Ascending aorta (tissue), 2 donors: ENCODE measurements around the gene RBBP5. TPM values are rescaled to one million over a fixed set of nuclear protein-coding genes. Genes with fewer than 3 reads are reported as not detected.

Experiments used
- DNase-seq, 2 donors: peaks; one replicate each; pipeline ENCODE4 v3.0.0-alpha.2; 2019; ENCODE audit warnings: low spot score in 2 of 2
- H3K27ac ChIP-seq, 2 donors: fragments of 200-600 bp; sonication (generic); one replicate each; pipeline ENCODE4 v1.5.1; 2016 to 2017; ENCODE audit warnings: mild to moderate bottlenecking in 1 of 2
- H3K27me3 ChIP-seq: fragments of 200-600 bp; sonication (generic); one replicate; pipeline ENCODE4 v1.5.1; 2017
- H3K36me3 ChIP-seq, 2 donors: fragments of 200-600 bp; sonication (generic); one replicate each; pipeline ENCODE4 v1.5.1; 2016
- H3K4me1 ChIP-seq, 2 donors: fragments of 200-600 bp; sonication (generic); one replicate each; pipeline ENCODE4 v1.5.1; 2016 to 2017; ENCODE audit warnings: mild to moderate bottlenecking in 1 of 2
- H3K4me3 ChIP-seq, 2 donors: fragments of 200-600 bp; sonication (generic); one replicate each; pipeline ENCODE4 v1.5.1; 2016 to 2017; ENCODE audit warnings: mild to moderate bottlenecking in 1 of 2
- H3K9me3 ChIP-seq, 2 donors: fragments of 200-600 bp; sonication (generic); one replicate each; pipeline ENCODE4 v1.5.1; 2016
- intact Hi-C: fragments of 100-400 bp; cut with DNase I; formaldehyde crosslinking; loops from one replicate; pipeline ENCODE4 v1.15.1; 2023
- total RNA-seq: library from RNA; depleted of rRNA; stranded (reverse); fragments of >200 nt; gene quantifications from one replicate; pipeline ENCODE4 v1.1.0, GENCODE V29; 2016
- TF ChIP-seq, protein P1 (sequence below), 3 experiments: fragments of 200-600 bp in 2 of 3; fragments of 450-650 bp in 1 of 3; sonication (generic) in 2 of 3; IDR thresholded peaks; one replicate each; pipeline ENCODE4 v1.5.1; 2016 to 2019; ENCODE audit warnings: antibody characterized with exemption in 3 of 3, mild to moderate bottlenecking in 1 of 3, moderate library complexity in 1 of 3

Gene RBBP5
- total RNA-seq, 1 donor from 2014 or later: 7.2 TPM

DNA sequence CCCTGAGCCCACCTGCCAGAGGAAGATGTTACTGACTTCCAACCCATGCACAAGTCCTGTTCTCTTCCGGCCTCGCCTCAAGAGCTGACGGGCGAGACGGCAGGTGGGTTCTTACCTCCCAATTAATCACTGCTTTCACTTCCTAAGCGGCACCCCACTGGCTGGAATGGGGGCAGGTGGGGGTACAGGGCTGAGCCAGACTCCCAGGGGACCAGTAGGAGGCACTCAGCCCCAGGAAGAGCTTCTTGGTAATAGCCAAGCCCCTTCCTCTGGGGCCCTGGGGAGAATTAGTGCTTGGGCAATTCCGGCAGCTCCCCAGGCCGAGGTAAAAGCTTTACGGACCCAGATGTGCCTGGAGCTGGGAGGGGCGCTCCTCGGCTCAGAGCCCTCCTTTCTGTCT lies 69.1 kb downstream of the RBBP5 start:
- intact Hi-C loops: no loop called here
- Histone ChIP-seq H3K4me1 (no peaks in the 10 kb centered on the region), H3K27ac (no peak overlapping the region), H3K27me3 (no peaks in the 10 kb centered on the region), H3K9me3 (no peaks in the 10 kb centered on the region), H3K36me3 (no peaks in the 10 kb centered on the region), H3K4me3 (no peak overlapping the region)
- TF ChIP-seq, protein P1, sequence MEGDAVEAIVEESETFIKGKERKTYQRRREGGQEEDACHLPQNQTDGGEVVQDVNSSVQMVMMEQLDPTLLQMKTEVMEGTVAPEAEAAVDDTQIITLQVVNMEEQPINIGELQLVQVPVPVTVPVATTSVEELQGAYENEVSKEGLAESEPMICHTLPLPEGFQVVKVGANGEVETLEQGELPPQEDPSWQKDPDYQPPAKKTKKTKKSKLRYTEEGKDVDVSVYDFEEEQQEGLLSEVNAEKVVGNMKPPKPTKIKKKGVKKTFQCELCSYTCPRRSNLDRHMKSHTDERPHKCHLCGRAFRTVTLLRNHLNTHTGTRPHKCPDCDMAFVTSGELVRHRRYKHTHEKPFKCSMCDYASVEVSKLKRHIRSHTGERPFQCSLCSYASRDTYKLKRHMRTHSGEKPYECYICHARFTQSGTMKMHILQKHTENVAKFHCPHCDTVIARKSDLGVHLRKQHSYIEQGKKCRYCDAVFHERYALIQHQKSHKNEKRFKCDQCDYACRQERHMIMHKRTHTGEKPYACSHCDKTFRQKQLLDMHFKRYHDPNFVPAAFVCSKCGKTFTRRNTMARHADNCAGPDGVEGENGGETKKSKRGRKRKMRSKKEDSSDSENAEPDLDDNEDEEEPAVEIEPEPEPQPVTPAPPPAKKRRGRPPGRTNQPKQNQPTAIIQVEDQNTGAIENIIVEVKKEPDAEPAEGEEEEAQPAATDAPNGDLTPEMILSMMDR (IDR thresholded peaks at IDR 0.05): no peak
- DNase-seq: no peak

DNA sequence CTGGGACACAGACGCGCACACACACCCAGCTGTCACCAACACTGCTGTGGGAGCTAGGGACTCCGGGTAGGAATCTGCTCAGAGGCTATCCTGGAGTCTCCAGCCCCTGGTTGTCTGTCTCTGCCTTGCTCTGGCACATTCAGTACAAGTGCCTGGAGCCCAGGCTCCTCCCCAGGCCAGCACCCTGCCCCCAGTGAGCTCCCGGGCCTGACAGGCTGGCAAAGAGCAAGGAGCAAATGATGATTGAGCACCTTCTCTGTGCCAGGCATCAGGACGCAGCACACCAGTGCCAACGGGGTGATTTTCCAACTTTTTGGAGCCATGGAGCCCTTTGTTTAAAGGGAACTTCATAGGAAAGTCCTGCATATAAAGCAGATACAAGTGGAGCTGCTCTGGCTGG lies 72.3 kb downstream of the RBBP5 start:
- H3K4me3 ChIP-seq: no peak overlapping the region
- no peaks in the 10 kb centered on the region for H3K27me3 ChIP-seq
- intact Hi-C loops: no loop called here
- no peaks in the 10 kb centered on the region for H3K36me3 ChIP-seq
- no peaks in the 10 kb centered on the region for H3K4me1 ChIP-seq
- H3K9me3 ChIP-seq: no peaks in the 10 kb centered on the region
- TF ChIP-seq, protein P1 (IDR thresholded peaks at IDR 0.05): no peak
- no peak for DNase-seq
- H3K27ac ChIP-seq: no peak overlapping the region

DNA sequence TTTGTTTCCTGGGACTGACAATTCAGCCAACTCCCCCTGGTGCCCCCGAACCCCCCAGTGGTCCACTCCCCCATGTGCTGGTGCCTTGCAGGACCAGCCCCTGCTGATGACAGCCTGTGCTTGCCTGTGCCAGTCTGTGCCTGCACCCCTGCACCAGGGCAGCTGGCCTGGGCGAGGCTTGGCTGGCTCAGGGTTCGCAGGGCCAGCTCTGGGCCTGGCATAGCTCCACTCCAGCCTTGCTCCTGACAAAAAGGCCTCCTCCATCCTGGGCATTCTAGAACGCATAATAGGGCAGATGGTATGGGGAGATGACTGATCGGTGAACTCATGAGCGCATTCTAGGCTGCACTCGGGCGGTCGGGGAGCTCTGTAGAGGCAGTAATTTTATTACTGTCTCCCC lies 73.4 kb downstream of the RBBP5 start:
- intact Hi-C loops: no loop called here
- no peaks in the 10 kb centered on the region for H3K27me3 ChIP-seq
- H3K9me3 ChIP-seq: no peaks in the 10 kb centered on the region
- H3K36me3 ChIP-seq: no peaks in the 10 kb centered on the region
- TF ChIP-seq, protein P1 (IDR thresholded peaks at IDR 0.05): no peak
- DNase-seq: no peak
- H3K4me1 ChIP-seq: no peaks in the 10 kb centered on the region
- H3K4me3 ChIP-seq: no peak overlapping the region
- no peak overlapping the region for H3K27ac ChIP-seq

DNA sequence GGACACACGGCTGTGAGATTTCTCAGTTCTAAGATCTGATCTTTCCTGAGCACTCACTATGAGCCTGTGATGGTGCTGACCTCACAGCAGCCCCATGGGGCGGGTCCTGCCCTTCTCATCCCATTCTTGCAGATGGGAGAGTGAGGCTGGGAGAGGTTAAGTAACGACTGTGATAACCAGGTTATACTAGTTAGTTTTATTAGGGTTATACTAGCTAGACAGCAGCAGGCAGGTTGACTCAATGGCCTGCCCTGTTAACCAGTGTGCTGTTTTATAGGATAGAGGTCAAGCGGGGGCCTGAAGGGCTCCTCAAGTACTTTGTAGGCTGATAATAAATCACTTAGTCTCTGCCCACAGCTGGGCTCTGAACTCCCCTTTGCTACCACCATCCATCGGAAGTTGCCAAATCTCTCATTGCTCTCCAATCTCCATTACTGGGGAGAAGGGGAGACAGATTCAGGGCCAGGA lies 74.0 kb downstream of the RBBP5 start:
- intact Hi-C loops: no loop called here
- no peak overlapping the region for H3K4me3 ChIP-seq
- H3K4me1 ChIP-seq: no peaks in the 10 kb centered on the region
- no peak overlapping the region for H3K27ac ChIP-seq
- H3K9me3 ChIP-seq: no peaks in the 10 kb centered on the region
- no peaks in the 10 kb centered on the region for H3K27me3 ChIP-seq
- TF ChIP-seq, protein P1 (IDR thresholded peaks at IDR 0.05): no peak
- no peaks in the 10 kb centered on the region for H3K36me3 ChIP-seq
- DNase-seq: no peak

DNA sequence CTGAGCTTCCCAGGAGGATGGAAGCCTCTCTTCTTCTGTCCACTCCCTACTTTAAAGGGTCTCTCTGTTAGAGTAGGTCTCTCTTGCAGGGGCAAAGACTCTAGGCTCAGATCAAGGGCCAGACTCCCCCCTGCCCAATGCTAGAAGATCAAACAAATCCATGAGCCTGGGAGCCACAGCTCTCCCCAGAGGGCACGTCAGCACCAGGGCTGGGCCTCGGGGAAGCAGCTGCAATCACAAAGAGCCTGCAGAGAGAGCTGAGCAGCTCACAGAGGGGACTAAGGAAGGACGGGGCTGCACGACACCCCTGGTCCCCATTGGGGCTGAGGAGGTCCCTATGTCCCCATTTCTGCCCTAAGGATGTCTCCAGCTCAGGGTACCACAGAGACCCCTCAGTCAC lies 74.9 kb downstream of the RBBP5 start:
- intact Hi-C loops: no loop called here
- Histone ChIP-seq H3K27ac (no peak overlapping the region), H3K4me1 (no peaks in the 10 kb centered on the region), H3K36me3 (no peaks in the 10 kb centered on the region), H3K4me3 (no peak overlapping the region), H3K9me3 (no peaks in the 10 kb centered on the region), H3K27me3 (no peaks in the 10 kb centered on the region)
- DNase-seq: no peak
- TF ChIP-seq, protein P1 (IDR thresholded peaks at IDR 0.05): no peak

DNA sequence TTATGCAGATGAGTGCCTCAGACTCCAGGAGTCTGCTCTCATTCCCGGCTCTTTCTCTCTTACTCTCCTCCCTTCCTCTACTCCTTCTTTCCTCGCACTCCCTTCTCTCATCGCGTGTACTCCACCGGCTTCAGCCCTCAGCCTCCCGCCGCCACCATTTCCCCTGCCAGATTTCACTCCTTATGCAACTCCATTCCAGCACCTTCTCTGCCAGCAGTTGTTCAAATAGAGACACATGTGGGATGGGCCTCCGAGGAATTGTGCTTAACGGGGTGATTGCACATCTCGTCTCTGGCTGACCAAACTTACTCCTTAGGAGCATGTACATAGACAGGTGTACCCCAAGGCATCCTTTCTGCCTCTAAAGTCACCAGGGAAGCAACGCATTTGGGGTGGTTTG lies 76.6 kb downstream of the RBBP5 start:
- H3K4me3 ChIP-seq: no peak overlapping the region
- no peaks in the 10 kb centered on the region for H3K9me3 ChIP-seq
- TF ChIP-seq, protein P1 (IDR thresholded peaks at IDR 0.05): no peak
- no peak overlapping the region for H3K27ac ChIP-seq
- H3K4me1 ChIP-seq: no peaks in the 10 kb centered on the region
- DNase-seq: no peak
- intact Hi-C loops: no loop called here
- no peaks in the 10 kb centered on the region for H3K27me3 ChIP-seq
- H3K36me3 ChIP-seq: no peaks in the 10 kb centered on the region
